HepG2 (cell line): ENCODE measurements around the gene CNOT8. TPM values are rescaled to one million over a fixed set of nuclear protein-coding genes. Genes with fewer than 3 reads are reported as not detected.

Source experiments
- BORCS8-MEF2B ChIP-seq: sonication (generic); formaldehyde crosslinking; IDR thresholded peaks from 2 replicates; pipeline ENCODE4 v1.8.0; 2022; ENCODE audit warnings: mild to moderate bottlenecking, missing genetic modification reagents
- CTCF ChIP-seq: sonication (generic); formaldehyde crosslinking; IDR thresholded peaks from 2 replicates; pipeline ENCODE4 v1.5.0; 2020; ENCODE audit warnings: mild to moderate bottlenecking, missing genetic modification reagents, moderate library complexity
- ELF4 ChIP-seq: sonication (generic); formaldehyde crosslinking; IDR thresholded peaks from 2 replicates; pipeline ENCODE4 v1.5.0; 2020; ENCODE audit warnings: missing genetic modification reagents, mild to moderate bottlenecking, moderate library complexity, borderline replicate concordance
- GLI4 ChIP-seq: sonication (generic); formaldehyde crosslinking; IDR thresholded peaks from 2 replicates; pipeline ENCODE4 v1.5.1; 2020; ENCODE audit warnings: missing genetic modification reagents, mild to moderate bottlenecking, moderate library complexity, borderline replicate concordance
- JDP2 ChIP-seq: sonication (generic); formaldehyde crosslinking; IDR thresholded peaks from 2 replicates; pipeline ENCODE4 v1.8.1; 2022; ENCODE audit warnings: missing genetic modification reagents, borderline replicate concordance
- KAT2B ChIP-seq: fragments of 150-350 bp; IDR thresholded peaks from 2 replicates; pipeline ENCODE4 v1.6.1; 2014; ENCODE audit warnings: low read depth, low read length, borderline replicate concordance
- MIXL1 ChIP-seq: IDR thresholded peaks from 2 replicates; pipeline ENCODE4 v1.6.1; 2016
- MTF2 ChIP-seq: sonication (generic); formaldehyde crosslinking; IDR thresholded peaks from 2 replicates; pipeline ENCODE4 v1.5.0; 2020; ENCODE audit warnings: missing genetic modification reagents, borderline replicate concordance
- RBM22 ChIP-seq: fragments of 200-400 bp; formaldehyde crosslinking; optimal IDR thresholded peaks from 2 replicates; pipeline ENCODE3; 2017; ENCODE audit warnings: mild to moderate bottlenecking, low read length, moderate library complexity
- SMC3 ChIP-seq: IDR thresholded peaks from 2 replicates; pipeline ENCODE4 v1.6.1; 2011; ENCODE audit warnings: low read length, improper control_type of control experiment
- SRSF9 ChIP-seq: fragments of 200-400 bp; formaldehyde crosslinking; IDR thresholded peaks from 2 replicates; pipeline ENCODE4 v1.6.1; 2018; ENCODE audit warnings: borderline replicate concordance, mild to moderate bottlenecking, low read depth, low read length; ENCODE audit not compliant: insufficient read depth, poor library complexity, severe bottlenecking
- ZBTB43 ChIP-seq: sonication (generic); formaldehyde crosslinking; conservative IDR thresholded peaks from 2 replicates; pipeline ENCODE4 v1.4.0; 2020; ENCODE audit warnings: missing genetic modification reagents
- ZBTB7A ChIP-seq: sonication (generic); formaldehyde crosslinking; IDR thresholded peaks from 2 replicates; pipeline ENCODE4 v1.8.0; 2022; ENCODE audit warnings: mild to moderate bottlenecking, missing genetic modification reagents
- ZFY ChIP-seq: sonication (generic); formaldehyde crosslinking; IDR thresholded peaks from 2 replicates; pipeline ENCODE4 v1.4.0; 2020; ENCODE audit warnings: missing genetic modification reagents
- ZHX2 ChIP-seq, 2 experiments: sonication (generic) in 1 of 2; formaldehyde crosslinking in 1 of 2; IDR thresholded peaks; 2 replicates each; pipeline versions ENCODE4 v1.6.1 to v1.9.0; 2014 to 2022; ENCODE audit warnings: antibody characterized with exemption in 1 of 2, borderline replicate concordance in 1 of 2, inconsistent platforms in 1 of 2, low read depth in 1 of 2, missing genetic modification reagents in 1 of 2
- ZMYM3 ChIP-seq: sonication (generic); formaldehyde crosslinking; IDR thresholded peaks from 2 replicates; pipeline ENCODE4 v1.5.1; 2020; ENCODE audit warnings: mild to moderate bottlenecking, missing genetic modification reagents
- ZNF12 ChIP-seq: sonication (generic); formaldehyde crosslinking; IDR thresholded peaks from 2 replicates; pipeline ENCODE4 v1.5.0; 2020; ENCODE audit warnings: missing genetic modification reagents
- ZNF350 ChIP-seq: sonication (generic); formaldehyde crosslinking; IDR thresholded peaks from 2 replicates; pipeline ENCODE4 v1.4.0; 2020; ENCODE audit warnings: mild to moderate bottlenecking, low read depth, missing genetic modification reagents, borderline replicate concordance
- ZNF451 ChIP-seq: sonication (generic); formaldehyde crosslinking; IDR thresholded peaks from 2 replicates; pipeline ENCODE4 v1.5.0; 2020; ENCODE audit warnings: mild to moderate bottlenecking, missing genetic modification reagents
- ZNF674 ChIP-seq: sonication (generic); formaldehyde crosslinking; IDR thresholded peaks from 2 replicates; pipeline ENCODE4 v1.5.0; 2020; ENCODE audit warnings: low read depth, mild to moderate bottlenecking, missing genetic modification reagents
- ZNF678 ChIP-seq: sonication (generic); formaldehyde crosslinking; IDR thresholded peaks from 2 replicates; pipeline ENCODE4 v1.4.0; 2020; ENCODE audit warnings: mild to moderate bottlenecking, missing genetic modification reagents
- polyA plus RNA-seq, 8 experiments: library from polyadenylated mRNA; depleted of rRNA in 3 of 8; stranded (reverse) in 7 of 8; unstranded in 1 of 8; fragments of >200 nt; fragmentation: Illumina TruSeq in 4 of 8; extraction: Trizol in 4 of 8; gene quantifications; 2 replicates each; pipeline versions ENCODE4 v1.2.1 to v1.2.3, GENCODE V29; 2011 to 2016; ENCODE audit warnings: low read depth in 4 of 8, missing spikeins in 1 of 8, mixed read lengths in 1 of 8; ENCODE audit not compliant: insufficient read depth in 1 of 8
- total RNA-seq, 5 experiments: library from RNA; depleted of rRNA; stranded (reverse); fragments of >200 nt; fragmentation: Illumina TruSeq; extraction: Trizol; gene quantifications; 2 replicates each; pipeline ENCODE4 v1.2.3, GENCODE V29; 2016; ENCODE audit warnings: low read depth in 1 of 5

Gene CNOT8
- total and polyA plus RNA-seq, 2 of the 13 experiments (the other 11 are each of a cell fraction or from before 2014, with no cell fraction given): 37.1 to 74.9 TPM

- no peak for TF ChIP-seq ZNF12 (CRISPR knock-in tag)
- TF ChIP-seq ZBTB7A: no peak
- TF ChIP-seq ZMYM3 (CRISPR knock-in tag): no peak
- no peak for TF ChIP-seq ZNF674 (CRISPR knock-in tag)
- no peak for TF ChIP-seq KAT2B
- TF ChIP-seq CTCF (CRISPR knock-in tag): peak; percentile 68
- no peak for TF ChIP-seq JDP2
- TF ChIP-seq MTF2: no peak
- no peak for TF ChIP-seq BORCS8-MEF2B (CRISPR knock-in tag)
- TF ChIP-seq ELF4: no peak
- TF ChIP-seq GLI4 (CRISPR knock-in tag): no peak
- TF ChIP-seq ZFY (CRISPR knock-in tag): no peak
- peak; percentile 36; the same call in 1 of the 2 replicates for TF ChIP-seq MIXL1 (CRISPR knock-in tag)
- peak; percentile 83 for TF ChIP-seq SMC3
- no peak for TF ChIP-seq ZNF678 (CRISPR knock-in tag)
- no peak for TF ChIP-seq ZNF350 (CRISPR knock-in tag)
- no peak for TF ChIP-seq ZBTB43 (CRISPR knock-in tag)
- no peak for TF ChIP-seq ZHX2 (IDR thresholded peaks at IDR 0.05; ENCODE audit: low read depth)
- no peak for TF ChIP-seq ZHX2 (CRISPR knock-in tag; IDR thresholded peaks at IDR 0.05; ENCODE audit: borderline replicate concordance)
- TF ChIP-seq SRSF9: no peak
- peak; percentile 56 for TF ChIP-seq RBM22
- no peak for TF ChIP-seq ZNF451 (CRISPR knock-in tag)
These were observed 46.6 kb upstream of the CNOT8 start (continued) for GRCh38 chr5:154811653-154812465.
